ENCODE data around the gene FAM177A1. TPM values are rescaled to one million over a fixed set of nuclear protein-coding genes. Genes with fewer than 3 reads are reported as not detected.
"Not testable (repeated sequence)": the region's sequence is repeated elsewhere in the genome, so short reads cannot be mapped to it uniquely, and the experiment has no call there.

FAM177A1 gene
- total RNA-seq, 6 experiments from 2014 or later = 80.2 to 99.5 (median 91.9) TPM

DNA sequence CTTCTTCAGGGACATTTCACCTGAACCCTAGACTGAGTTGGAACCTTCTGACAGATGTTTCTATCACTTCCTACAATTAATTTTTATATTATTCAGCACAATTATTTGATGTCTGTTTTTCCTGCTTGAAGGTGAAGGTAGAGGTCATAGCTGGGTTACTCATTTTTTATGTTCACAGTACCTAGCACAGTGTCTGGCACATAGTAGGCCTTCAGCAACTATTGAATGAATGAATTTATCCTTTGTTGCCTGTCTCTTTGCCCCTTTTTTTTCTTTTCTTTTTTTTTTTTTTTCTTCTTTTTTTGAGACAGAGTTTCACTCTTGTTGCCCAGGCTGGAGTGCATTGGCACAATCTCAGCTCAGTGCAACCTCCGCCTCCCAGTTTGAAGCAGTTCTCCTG, 29.5 kb upstream of the FAM177A1 start:
- DNase-seq = no peak
- no peak overlapping the region for H3K27ac Mint-ChIP-seq
- TF ChIP-seq, protein P1, sequence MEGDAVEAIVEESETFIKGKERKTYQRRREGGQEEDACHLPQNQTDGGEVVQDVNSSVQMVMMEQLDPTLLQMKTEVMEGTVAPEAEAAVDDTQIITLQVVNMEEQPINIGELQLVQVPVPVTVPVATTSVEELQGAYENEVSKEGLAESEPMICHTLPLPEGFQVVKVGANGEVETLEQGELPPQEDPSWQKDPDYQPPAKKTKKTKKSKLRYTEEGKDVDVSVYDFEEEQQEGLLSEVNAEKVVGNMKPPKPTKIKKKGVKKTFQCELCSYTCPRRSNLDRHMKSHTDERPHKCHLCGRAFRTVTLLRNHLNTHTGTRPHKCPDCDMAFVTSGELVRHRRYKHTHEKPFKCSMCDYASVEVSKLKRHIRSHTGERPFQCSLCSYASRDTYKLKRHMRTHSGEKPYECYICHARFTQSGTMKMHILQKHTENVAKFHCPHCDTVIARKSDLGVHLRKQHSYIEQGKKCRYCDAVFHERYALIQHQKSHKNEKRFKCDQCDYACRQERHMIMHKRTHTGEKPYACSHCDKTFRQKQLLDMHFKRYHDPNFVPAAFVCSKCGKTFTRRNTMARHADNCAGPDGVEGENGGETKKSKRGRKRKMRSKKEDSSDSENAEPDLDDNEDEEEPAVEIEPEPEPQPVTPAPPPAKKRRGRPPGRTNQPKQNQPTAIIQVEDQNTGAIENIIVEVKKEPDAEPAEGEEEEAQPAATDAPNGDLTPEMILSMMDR (IDR thresholded peaks at IDR 0.05) = no peak
- H3K36me3 Mint-ChIP-seq (ENCODE audit: low read depth) = peaks cover 38% of the 10 kb centered on the region
- no peaks in the 10 kb centered on the region for H3K4me1 Mint-ChIP-seq (ENCODE audit: low read depth)
- H3K4me3 Mint-ChIP-seq = no peak overlapping the region
- H3K27me3 Mint-ChIP-seq (ENCODE audit: insufficient read depth) = no peaks in the 10 kb centered on the region
- no peaks in the 10 kb centered on the region for H3K9me3 Mint-ChIP-seq

DNA sequence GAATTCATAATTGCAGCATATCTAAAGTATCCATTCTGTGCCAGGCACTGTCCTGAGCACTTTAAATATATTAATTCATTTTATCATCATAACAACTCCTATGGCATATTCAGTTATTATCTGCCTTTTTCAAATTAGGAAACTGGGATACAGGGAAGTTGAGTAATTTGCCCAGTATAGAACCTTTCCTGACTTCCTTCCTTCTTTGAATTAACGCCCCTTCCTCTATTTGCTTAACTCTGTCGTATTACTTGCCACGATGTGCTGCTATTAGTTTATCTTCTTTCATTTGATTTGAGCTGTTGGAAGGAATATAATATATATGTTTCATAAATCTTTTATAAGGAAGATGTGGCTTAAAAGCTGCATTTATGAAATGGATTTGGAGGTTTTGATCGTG, 25.4 kb upstream of the FAM177A1 start:
- Mint-ChIP-seq H3K27ac (no peak overlapping the region), H3K4me3 (no peak overlapping the region), H3K36me3 (ENCODE audit: low read depth) (peaks cover 53% of the 10 kb centered on the region), H3K9me3 (no peaks in the 10 kb centered on the region), H3K4me1 (ENCODE audit: low read depth) (no peaks in the 10 kb centered on the region), H3K27me3 (ENCODE audit: insufficient read depth) (no peaks in the 10 kb centered on the region)
- TF ChIP-seq, protein P1 (IDR thresholded peaks at IDR 0.05) = no peak
- no peak for DNase-seq

DNA sequence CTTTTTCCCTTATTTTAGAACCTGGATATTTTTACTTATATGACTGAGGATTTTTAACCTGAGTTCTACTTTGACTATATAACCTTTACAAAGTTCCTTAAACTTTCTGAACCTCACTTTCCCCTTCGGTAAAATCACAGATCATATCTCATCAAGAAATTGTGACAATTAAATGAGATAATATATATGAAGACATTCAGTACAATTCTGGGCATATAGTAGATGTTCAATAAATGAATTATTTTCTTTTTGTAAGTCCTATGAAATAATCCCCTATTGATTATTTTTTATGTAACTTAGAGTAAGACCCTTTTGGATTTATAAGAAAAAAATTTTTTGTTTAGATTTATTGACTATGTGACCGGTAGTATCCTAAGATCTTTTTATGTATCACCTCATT, 17.6 kb upstream of the FAM177A1 start:
- H3K9me3 Mint-ChIP-seq = peaks cover 5% of the 10 kb centered on the region

DNA sequence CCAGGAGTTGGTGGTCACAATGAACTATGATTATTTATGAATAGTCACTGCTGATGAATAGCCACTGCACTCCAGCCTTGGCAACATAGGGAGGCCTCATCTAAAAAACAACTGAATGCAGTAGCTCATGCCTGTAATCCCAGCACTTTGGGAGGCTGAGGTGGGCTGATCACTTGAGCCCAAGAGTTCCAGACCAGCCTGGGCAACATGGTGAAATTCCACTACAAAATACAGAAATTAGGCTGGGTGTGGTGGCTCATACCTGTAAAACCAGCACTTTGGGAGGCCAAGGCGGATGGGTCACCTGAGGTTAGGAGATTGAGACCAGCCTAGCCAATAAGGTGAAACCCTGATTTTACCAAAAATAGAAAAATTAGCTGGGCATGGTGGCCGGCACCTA, 13.5 kb upstream of the FAM177A1 start:
- Mint-ChIP-seq H3K36me3 (ENCODE audit: low read depth) (peaks cover 40% of the 10 kb centered on the region), H3K27me3 (ENCODE audit: insufficient read depth) (no peaks in the 10 kb centered on the region), H3K9me3 (peaks cover 30% of the 10 kb centered on the region), H3K4me1 (ENCODE audit: low read depth) (no peaks in the 10 kb centered on the region), H3K4me3 (no peak overlapping the region), H3K27ac (no peak overlapping the region)
- TF ChIP-seq, protein P1 (IDR thresholded peaks at IDR 0.05) = no peak
- DNase-seq = no peak

More for the DNA sequence above, 17.6 kb upstream of the FAM177A1 start:
- DNase-seq = no peak
- Mint-ChIP-seq H3K27ac (no peak overlapping the region), H3K4me1 (ENCODE audit: low read depth) (no peaks in the 10 kb centered on the region), H3K4me3 (no peak overlapping the region), H3K36me3 (ENCODE audit: low read depth) (peaks cover 48% of the 10 kb centered on the region), H3K27me3 (ENCODE audit: insufficient read depth) (no peaks in the 10 kb centered on the region)
- TF ChIP-seq, protein P1 (IDR thresholded peaks at IDR 0.05) = no peak

DNA sequence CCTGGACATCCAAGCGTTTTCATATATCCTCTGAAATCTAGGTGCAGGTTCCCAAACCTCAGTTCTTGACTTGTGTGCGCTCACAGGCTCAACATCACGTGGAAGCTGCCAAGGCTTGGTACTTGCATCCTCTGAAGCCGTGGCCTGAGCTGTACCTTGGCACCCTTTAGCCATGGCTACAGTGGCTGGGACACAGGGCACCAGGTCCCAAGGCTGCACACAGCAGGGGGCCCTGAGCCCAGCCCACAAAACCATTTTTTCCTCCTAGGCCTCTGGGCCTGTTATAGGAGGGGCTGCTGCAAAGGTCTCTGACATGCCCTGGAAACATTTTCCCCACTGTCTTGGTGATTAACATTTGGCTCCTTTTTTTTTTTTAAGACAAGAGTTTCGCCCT, 11.6 kb upstream of the FAM177A1 start:
- no peak for DNase-seq
- H3K27ac Mint-ChIP-seq = no peak overlapping the region

DNA sequence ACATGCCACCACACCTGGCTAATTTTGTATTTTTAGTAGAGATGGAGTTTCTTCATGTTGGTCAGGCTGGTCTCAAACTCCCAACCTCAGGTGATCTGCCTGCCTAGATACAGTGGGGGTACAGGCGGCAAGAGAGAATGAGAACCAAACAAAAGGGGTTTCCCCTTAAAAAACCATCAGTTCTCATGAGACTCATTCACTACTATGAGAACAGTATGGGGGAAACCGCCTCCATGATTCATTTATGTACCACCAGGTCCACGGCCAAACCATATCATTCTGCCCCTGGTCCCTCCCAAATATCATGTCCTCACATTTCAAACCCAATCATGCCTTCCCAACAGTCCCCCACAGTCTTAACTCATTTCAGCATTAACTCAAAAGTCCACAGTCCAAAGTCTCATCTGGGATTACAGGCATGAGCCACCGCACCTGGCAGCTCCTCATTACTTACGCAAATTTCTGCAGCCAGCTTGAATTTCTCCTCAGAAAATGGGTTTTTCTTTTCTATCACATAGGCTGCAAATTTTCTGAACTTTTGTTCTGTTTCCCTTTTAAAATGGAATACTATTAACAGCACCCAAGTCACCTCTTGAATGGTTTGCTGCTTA, 11.0 kb upstream of the FAM177A1 start:
- not testable (repeated sequence) for H3K4me1 Mint-ChIP-seq (ENCODE audit: low read depth); H3K27me3 Mint-ChIP-seq (ENCODE audit: insufficient read depth); H3K4me3 Mint-ChIP-seq; DNase-seq; H3K27ac Mint-ChIP-seq
- Mint-ChIP-seq H3K36me3 (ENCODE audit: low read depth) (peaks cover 26% of the 10 kb centered on the region), H3K9me3 (peaks cover 30% of the 10 kb centered on the region)

More for the DNA sequence above, 11.6 kb upstream of the FAM177A1 start:
- no peak overlapping the region for H3K4me3 Mint-ChIP-seq
- no peaks in the 10 kb centered on the region for H3K27me3 Mint-ChIP-seq (ENCODE audit: insufficient read depth)
- peaks cover 27% of the 10 kb centered on the region for H3K36me3 Mint-ChIP-seq (ENCODE audit: low read depth)
- TF ChIP-seq, protein P1 (IDR thresholded peaks at IDR 0.05) = no peak
- no peaks in the 10 kb centered on the region for H3K4me1 Mint-ChIP-seq (ENCODE audit: low read depth)
- peaks cover 30% of the 10 kb centered on the region for H3K9me3 Mint-ChIP-seq

DNA sequence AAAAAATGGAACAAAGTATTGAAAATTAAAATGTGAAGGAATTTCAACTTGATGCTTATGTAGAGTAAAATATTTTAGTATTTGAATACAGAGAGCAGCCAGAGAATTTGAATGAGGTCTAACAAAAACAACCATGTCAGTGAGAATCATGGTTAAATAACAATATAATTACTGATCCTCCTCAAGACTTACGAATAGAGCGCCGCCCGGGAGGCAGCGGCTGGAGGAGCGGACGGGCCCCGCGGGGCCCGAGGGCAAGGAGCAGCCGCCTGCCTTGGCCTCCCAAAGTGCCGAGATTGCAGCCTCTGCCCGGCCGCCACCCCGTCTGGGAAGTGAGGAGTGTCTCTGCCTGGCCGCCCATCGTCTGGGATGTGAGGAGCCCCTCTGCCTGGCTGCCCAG, 7.8 kb upstream of the FAM177A1 start:
- not testable (repeated sequence) for H3K27me3 Mint-ChIP-seq (ENCODE audit: insufficient read depth); DNase-seq; H3K4me1 Mint-ChIP-seq (ENCODE audit: low read depth); H3K27ac Mint-ChIP-seq; H3K4me3 Mint-ChIP-seq
- Mint-ChIP-seq H3K9me3 (peaks cover 26% of the 10 kb centered on the region), H3K36me3 (ENCODE audit: low read depth) (peaks cover 20% of the 10 kb centered on the region)

All from HFFc6 (cell line).